ENCODE results near the gene RETN.

GRCh38 chr19:7629347-7630054 is 39.3 kb upstream of the RETN start, which contains the start of the genes PET100 and XAB2:
- TF ChIP-seq, protein P1, sequence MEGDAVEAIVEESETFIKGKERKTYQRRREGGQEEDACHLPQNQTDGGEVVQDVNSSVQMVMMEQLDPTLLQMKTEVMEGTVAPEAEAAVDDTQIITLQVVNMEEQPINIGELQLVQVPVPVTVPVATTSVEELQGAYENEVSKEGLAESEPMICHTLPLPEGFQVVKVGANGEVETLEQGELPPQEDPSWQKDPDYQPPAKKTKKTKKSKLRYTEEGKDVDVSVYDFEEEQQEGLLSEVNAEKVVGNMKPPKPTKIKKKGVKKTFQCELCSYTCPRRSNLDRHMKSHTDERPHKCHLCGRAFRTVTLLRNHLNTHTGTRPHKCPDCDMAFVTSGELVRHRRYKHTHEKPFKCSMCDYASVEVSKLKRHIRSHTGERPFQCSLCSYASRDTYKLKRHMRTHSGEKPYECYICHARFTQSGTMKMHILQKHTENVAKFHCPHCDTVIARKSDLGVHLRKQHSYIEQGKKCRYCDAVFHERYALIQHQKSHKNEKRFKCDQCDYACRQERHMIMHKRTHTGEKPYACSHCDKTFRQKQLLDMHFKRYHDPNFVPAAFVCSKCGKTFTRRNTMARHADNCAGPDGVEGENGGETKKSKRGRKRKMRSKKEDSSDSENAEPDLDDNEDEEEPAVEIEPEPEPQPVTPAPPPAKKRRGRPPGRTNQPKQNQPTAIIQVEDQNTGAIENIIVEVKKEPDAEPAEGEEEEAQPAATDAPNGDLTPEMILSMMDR (IDR thresholded peaks at IDR 0.05): peak in 1 of 4 experiments; percentile 6
- TF ChIP-seq EP300 (IDR thresholded peaks at IDR 0.05): no peak
- TF ChIP-seq POLR2A (IDR thresholded peaks at IDR 0.05): peak in 1 of 2 donors; percentile 43
- TF ChIP-seq POLR2AphosphoS5 (IDR thresholded peaks at IDR 0.05): peak; percentile 74

Measured in gastroesophageal sphincter (tissue), 3 donors.